Measurements from ENCODE around the gene ABTB2. TPM values are rescaled to one million over a fixed set of nuclear protein-coding genes. Genes with fewer than 3 reads are reported as not detected.

ABTB2 gene
- total and polyA plus RNA-seq, 2 experiments from 2014 or later: 2.6 to 12.1 TPM

- no peaks in the 10 kb centered on the region for H3K9me2 ChIP-seq (ENCODE audit: insufficient read depth)
- no peaks in the 10 kb centered on the region for H3F3A ChIP-seq (replicated peaks; ENCODE audit: low read depth)
- H3K27me3 ChIP-seq (ENCODE audit: insufficient read depth): no peaks in the 10 kb centered on the region
- H2AFZ ChIP-seq: no peak overlapping the region
- Mint-ChIP-seq H3K36me3 (ENCODE audit: low read depth) (no peaks in the 10 kb centered on the region), H3K27me3 (ENCODE audit: insufficient read depth, low read depth, poor library complexity) (peaks cover 10% of the 10 kb centered on the region), H3K4me3 (no peak overlapping the region), H3K9me3 (peaks cover 3% of the 10 kb centered on the region; the same call in 1 of the 3 replicates), H3K4me1 (peaks cover 21% of the 10 kb centered on the region), H3K27ac (no peak overlapping the region)
- H4K20me1 ChIP-seq (replicated peaks; ENCODE audit: insufficient read depth): no peaks in the 10 kb centered on the region
- no peak for DNase-seq (ENCODE audit: low spot score)
- no peak for TF ChIP-seq ZNF462 (CRISPR knock-in tag; IDR thresholded peaks at IDR 0.05)
- TF ChIP-seq ZNF331 (CRISPR knock-in tag; IDR thresholded peaks at IDR 0.05; ENCODE audit: low read depth): no peak
- no peak for TF ChIP-seq NANOG (IDR thresholded peaks at IDR 0.05; ENCODE audit: borderline replicate concordance)
- TF ChIP-seq CREB1 (CRISPR knock-in tag; IDR thresholded peaks at IDR 0.05; ENCODE audit: low read depth): no peak
- TF ChIP-seq REST (IDR thresholded peaks at IDR 0.05; ENCODE audit: unreplicated experiment): no peak
- TF ChIP-seq POLR2AphosphoS5 (IDR thresholded peaks at IDR 0.05; ENCODE audit: low read depth): no peak
- no peak for TF ChIP-seq EZH2phosphoT487 (IDR thresholded peaks at IDR 0.05; ENCODE audit: unreplicated experiment)
- TF ChIP-seq STAT1 (IDR thresholded peaks at IDR 0.05; ENCODE audit: unreplicated experiment): no peak
- no peak for TF ChIP-seq EZH2 (IDR thresholded peaks at IDR 0.05; ENCODE audit: low read depth, unreplicated experiment)
- TF ChIP-seq JUNB (IDR thresholded peaks at IDR 0.05; ENCODE audit: unreplicated experiment): no peak
- no peak for TF ChIP-seq ZNF114 (CRISPR knock-in tag; IDR thresholded peaks at IDR 0.05)
- TF ChIP-seq ETS1 (IDR thresholded peaks at IDR 0.05): no peak
- TF ChIP-seq CTCF (conservative IDR thresholded peaks at IDR 0.05; ENCODE audit: low read depth in 2 of 2): no peak
- H3K27ac ChIP-seq (ENCODE audit: low read depth): no peak overlapping the region
- H3K36me3 ChIP-seq (ENCODE audit: insufficient read depth): no peaks in the 10 kb centered on the region
- no peak for ATAC-seq
- H3K4me3 ChIP-seq: no peak overlapping the region
- peaks cover 11% of the 10 kb centered on the region for H3K4me1 ChIP-seq (ENCODE audit: insufficient read depth)
- H3K4me2 ChIP-seq: no peak overlapping the region
- no peaks in the 10 kb centered on the region for H3K79me2 ChIP-seq (replicated peaks; ENCODE audit: insufficient read depth)
These were observed 133.3 kb downstream of the ABTB2 start for GRCh38 chr11:34224434-34224966.

All from GM23338 (cell line).